Fibroblast of mammary gland (primary cell): Measurements from ENCODE around the gene PEX14.

Experiments
- DNase-seq: peaks from one replicate; pipeline ENCODE4 v3.0.0-alpha.2; 2010; ENCODE audit warnings: low read depth
- H3K4me3 ChIP-seq: 2 replicates; pipeline ENCODE4 v1.5.1; 2011; ENCODE audit warnings: low read depth, mild to moderate bottlenecking, low read length, moderate library complexity; ENCODE audit not compliant: control insufficient read depth
- CTCF ChIP-seq: conservative IDR thresholded peaks from 2 replicates; pipeline ENCODE4 v1.5.1; 2011; ENCODE audit warnings: low read depth, low read length, inconsistent platforms; ENCODE audit not compliant: control insufficient read depth, insufficient read depth

PEX14 gene

GRCh38 chr1:10635085-10635896 is 160.5 kb downstream of the PEX14 start:
- peak; percentile 51 for DNase-seq
- no peak for TF ChIP-seq CTCF
- H3K4me3 ChIP-seq: no peak overlapping the region

- no peak overlapping the region for H3K4me3 ChIP-seq
- DNase-seq: no peak
- TF ChIP-seq CTCF: no peak
Observed at GRCh38 chr1:10635992-10636391, 161.2 kb downstream of the PEX14 start.

GRCh38 chr1:10637400-10637799 is 162.7 kb downstream of the PEX14 start:
- TF ChIP-seq CTCF: no peak
- no peak overlapping the region for H3K4me3 ChIP-seq
- no peak for DNase-seq

GRCh38 chr1:10637834-10638558 is 163.2 kb downstream of the PEX14 start:
- no peak for DNase-seq
- H3K4me3 ChIP-seq: no peak overlapping the region
- TF ChIP-seq CTCF: no peak

GRCh38 chr1:10638559-10639005 is 163.8 kb downstream of the PEX14 start:
- TF ChIP-seq CTCF: no peak
- H3K4me3 ChIP-seq: no peak overlapping the region
- DNase-seq: no peak

GRCh38 chr1:10639011-10639774 is 164.4 kb downstream of the PEX14 start:
- no peak overlapping the region for H3K4me3 ChIP-seq
- no peak for TF ChIP-seq CTCF
- DNase-seq: peak; percentile 6
